Ishikawa (cell line): ENCODE measurements around the gene RECQL5.
A peak's percentile ranks its signal among the peaks of the same experiment; 100 is the strongest.

Source experiments
- CEBPB ChIP-seq: IDR thresholded peaks from 2 replicates; pipeline ENCODE4 v1.6.1; 2012
- EP300 ChIP-seq: IDR thresholded peaks from 2 replicates; pipeline ENCODE4 v1.6.1; 2012; ENCODE audit warnings: borderline replicate concordance
- FOXM1 ChIP-seq: IDR thresholded peaks from 2 replicates; pipeline ENCODE4 v1.6.1; 2012; ENCODE audit warnings: low read depth, borderline replicate concordance
- NFIC ChIP-seq: IDR thresholded peaks from 2 replicates; pipeline ENCODE4 v1.6.1; 2012
- TAF1 ChIP-seq: IDR thresholded peaks from 2 replicates; pipeline ENCODE4 v1.6.1; 2012; ENCODE audit warnings: low read depth, mild to moderate bottlenecking
- TEAD4 ChIP-seq: IDR thresholded peaks from 2 replicates; pipeline ENCODE4 v1.6.1; 2012
- YY1 ChIP-seq: IDR thresholded peaks from 2 replicates; pipeline ENCODE4 v1.6.1; 2012; ENCODE audit warnings: low read depth
- ZBTB7A ChIP-seq: IDR thresholded peaks from 2 replicates; pipeline ENCODE4 v1.6.1; 2012; ENCODE audit warnings: low read depth

DNA sequence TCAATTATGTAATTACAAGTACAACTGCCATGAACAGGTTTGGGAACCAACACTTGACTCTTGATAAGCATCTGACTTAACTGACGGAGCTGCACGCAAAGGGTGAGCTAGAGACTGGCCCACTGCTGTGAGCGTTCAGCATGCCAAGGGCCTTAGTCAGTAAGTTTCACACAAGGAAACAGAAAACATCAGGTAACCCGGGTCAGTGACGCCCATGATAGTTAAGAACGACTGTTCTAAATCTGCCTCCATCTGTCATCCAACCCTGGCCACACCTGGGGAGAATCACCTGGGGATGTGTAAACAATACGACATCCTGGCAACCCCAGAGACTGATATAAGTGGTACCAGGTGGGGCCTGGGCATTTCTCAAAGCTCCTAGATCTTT, 21.5 kb downstream of the RECQL5 start:
- TF ChIP-seq TAF1 (no peak), ZBTB7A (no peak), CEBPB (no peak), TEAD4 (peak; percentile 62), NFIC (no peak), YY1 (no peak), EP300 (no peak), FOXM1 (no peak)
